ENCODE results near the gene ARL15. TPM values are rescaled to one million over a fixed set of nuclear protein-coding genes. Genes with fewer than 3 reads are reported as not detected.

ARL15 gene
- total RNA-seq, 6 experiments from 2014 or later: 9.8 to 16.0 (median 13.4) TPM

GRCh38 chr5:53891159-53891558 is 419.2 kb downstream of the ARL15 start:
- H3K4me1 Mint-ChIP-seq (ENCODE audit: low read depth): peaks cover 4% of the 10 kb centered on the region; the same call in 1 of the 2 replicates
- no peak for DNase-seq

GRCh38 chr5:53890490-53890889 is 419.9 kb downstream of the ARL15 start:
- no peaks in the 10 kb centered on the region for H3K36me3 Mint-ChIP-seq (ENCODE audit: low read depth)

More at GRCh38 chr5:53891159-53891558, 419.2 kb downstream of the ARL15 start:
- Mint-ChIP-seq H3K9me3 (no peaks in the 10 kb centered on the region), H3K27me3 (ENCODE audit: insufficient read depth) (no peaks in the 10 kb centered on the region), H3K27ac (no peak overlapping the region), H3K4me3 (no peak overlapping the region), H3K36me3 (ENCODE audit: low read depth) (no peaks in the 10 kb centered on the region)
- TF ChIP-seq CTCF (IDR thresholded peaks at IDR 0.05): no peak

GRCh38 chr5:53884844-53885243 is 425.5 kb downstream of the ARL15 start:
- no peak for DNase-seq
- no peaks in the 10 kb centered on the region; the same call in 1 of the 2 replicates for H3K27me3 Mint-ChIP-seq (ENCODE audit: insufficient read depth)
- H3K4me1 Mint-ChIP-seq (ENCODE audit: low read depth): peaks cover 31% of the 10 kb centered on the region
- no peaks in the 10 kb centered on the region for H3K36me3 Mint-ChIP-seq (ENCODE audit: low read depth)
- H3K27ac Mint-ChIP-seq: no peak overlapping the region; the same call in 1 of the 2 replicates
- H3K4me3 Mint-ChIP-seq: no peak overlapping the region
- no peak for TF ChIP-seq CTCF (IDR thresholded peaks at IDR 0.05)
- no peaks in the 10 kb centered on the region for H3K9me3 Mint-ChIP-seq

More at GRCh38 chr5:53890490-53890889, 419.9 kb downstream of the ARL15 start:
- peaks cover 4% of the 10 kb centered on the region; the same call in 1 of the 2 replicates for H3K4me1 Mint-ChIP-seq (ENCODE audit: low read depth)
- H3K4me3 Mint-ChIP-seq: no peak overlapping the region
- no peaks in the 10 kb centered on the region for H3K9me3 Mint-ChIP-seq
- H3K27me3 Mint-ChIP-seq (ENCODE audit: insufficient read depth): no peaks in the 10 kb centered on the region
- DNase-seq: no peak
- no peak for TF ChIP-seq CTCF (IDR thresholded peaks at IDR 0.05)
- H3K27ac Mint-ChIP-seq: no peak overlapping the region

- H3K4me3 Mint-ChIP-seq: no peak overlapping the region
- no peaks in the 10 kb centered on the region for H3K36me3 Mint-ChIP-seq (ENCODE audit: low read depth)
- TF ChIP-seq CTCF (IDR thresholded peaks at IDR 0.05): no peak
- no peak for DNase-seq
- peaks cover 31% of the 10 kb centered on the region for H3K4me1 Mint-ChIP-seq (ENCODE audit: low read depth)
- H3K27ac Mint-ChIP-seq: no peak overlapping the region; the same call in 1 of the 2 replicates
- H3K9me3 Mint-ChIP-seq: no peaks in the 10 kb centered on the region
- no peaks in the 10 kb centered on the region; the same call in 1 of the 2 replicates for H3K27me3 Mint-ChIP-seq (ENCODE audit: insufficient read depth)
Observed at GRCh38 chr5:53884417-53884816, 426.0 kb downstream of the ARL15 start.

GRCh38 chr5:53882676-53883031 is 427.7 kb downstream of the ARL15 start:
- Mint-ChIP-seq H3K4me1 (ENCODE audit: low read depth) (peaks cover 39% of the 10 kb centered on the region), H3K9me3 (no peaks in the 10 kb centered on the region), H3K36me3 (ENCODE audit: low read depth) (no peaks in the 10 kb centered on the region), H3K27ac (no peak overlapping the region), H3K4me3 (no peak overlapping the region), H3K27me3 (ENCODE audit: insufficient read depth) (no peaks in the 10 kb centered on the region; the same call in 1 of the 2 replicates)
- no peak for DNase-seq
- TF ChIP-seq CTCF (IDR thresholded peaks at IDR 0.05): no peak

All from HFFc6 (cell line).